NT2/D1 (cell line): ENCODE results near the gene NFIA.

Experiments used
- SUZ12 ChIP-seq: IDR thresholded peaks from 2 replicates; pipeline ENCODE4 v1.6.1; 2011; ENCODE audit not compliant: insufficient read length, insufficient read depth; ENCODE audit errors: extremely low read depth
- YY1 ChIP-seq: IDR thresholded peaks from 2 replicates; pipeline ENCODE4 v1.6.1; 2011; ENCODE audit not compliant: insufficient read length, insufficient read depth
- ZNF274 ChIP-seq: IDR thresholded peaks from 2 replicates; pipeline ENCODE4 v1.6.1; 2011; ENCODE audit warnings: mild to moderate bottlenecking, low read depth, low read length

GRCh38 chr1:61241973-61242381, 159.6 kb downstream of the NFIA start:
- no peak for TF ChIP-seq YY1
- TF ChIP-seq SUZ12: no peak
- TF ChIP-seq ZNF274: no peak
